DOHH2 (cell line): ENCODE data around the gene TRIOBP.

Experiments
- CTCF ChIP-seq: fragments of 200-600 bp; sonication (generic); IDR thresholded peaks from one replicate; pipeline ENCODE4 v1.5.1; 2014; ENCODE audit warnings: antibody characterized with exemption, mild to moderate bottlenecking, low read depth, low read length; ENCODE audit not compliant: poor library complexity, severe bottlenecking
- EZH2phosphoT487 ChIP-seq: fragments of 200-600 bp; sonication (generic); IDR thresholded peaks from 2 replicates; pipeline ENCODE4 v1.6.1; 2017; ENCODE audit warnings: borderline replicate concordance, mild to moderate bottlenecking, antibody characterized with exemption, low read length, moderate library complexity, mixed read lengths

GRCh38 chr22:37659066-37659896 is 37.6 kb upstream of the TRIOBP start:
- no peak for TF ChIP-seq CTCF
- no peak for TF ChIP-seq EZH2phosphoT487
